Activated CD8-positive, alpha-beta T cell treated with anti-CD3 and anti-CD28 coated beads, Interleukin-2, amount 10 ng/mL, durations not matched to agents 7 days and 5 days (primary cell): Measurements from ENCODE around the gene NFIC. TPM values are rescaled to one million over a fixed set of nuclear protein-coding genes. Genes with fewer than 3 reads are reported as not detected.
"Not testable (repeated sequence)": the region's sequence is repeated elsewhere in the genome, so short reads cannot be mapped to it uniquely, and the experiment has no call there.

Experiments
- ATAC-seq: fragments of 150-1000 bp; cut with Tn5 transposase; one replicate; pipeline ENCODE4 v1.10.0; 2021; ENCODE audit warnings: moderate library complexity
- CTCF ChIA-PET: fragments of 350-600 bp; sonication (Branson Sonifier 250); formaldehyde crosslinking; loops from one replicate; lab custom pipeline; 2021; ENCODE audit warnings: antibody characterized with exemption; lab: Charles Lee
- POLR2A ChIA-PET: fragments of 350-600 bp; sonication (Branson Sonifier 250); formaldehyde crosslinking; loops from one replicate; lab custom pipeline; 2021; ENCODE audit warnings: antibody characterized with exemption; lab: Charles Lee
- DNase-seq: peaks from one replicate; pipeline ENCODE4 v3.0.0-alpha.2; 2020
- H3K27ac Mint-ChIP-seq: one replicate; pipeline ENCODE4 v1.8.0; 2021; ENCODE audit warnings: mild to moderate bottlenecking, mixed read lengths
- H3K27me3 Mint-ChIP-seq: one replicate; pipeline ENCODE4 v1.8.0; 2021; ENCODE audit warnings: low read depth, mixed read lengths
- H3K36me3 Mint-ChIP-seq: one replicate; pipeline ENCODE4 v1.8.0; 2021; ENCODE audit warnings: low read depth, mixed read lengths
- H3K4me1 Mint-ChIP-seq: one replicate; pipeline ENCODE4 v1.8.0; 2021; ENCODE audit warnings: low read depth, mixed read lengths
- H3K4me3 Mint-ChIP-seq: one replicate; pipeline ENCODE4 v1.8.0; 2021; ENCODE audit warnings: mild to moderate bottlenecking, mixed read lengths
- H3K9me3 Mint-ChIP-seq: one replicate; pipeline ENCODE4 v1.8.0; 2022; ENCODE audit warnings: mixed read lengths; ENCODE audit not compliant: insufficient read depth
- total RNA-seq, 2 experiments: library from RNA; stranded (reverse); gene quantifications; one replicate each; pipeline ENCODE4 v1.2.3, GENCODE V29; 2021

NFIC gene
- total RNA-seq, 2 experiments from 2014 or later: 13.4 to 14.0 TPM

DNA sequence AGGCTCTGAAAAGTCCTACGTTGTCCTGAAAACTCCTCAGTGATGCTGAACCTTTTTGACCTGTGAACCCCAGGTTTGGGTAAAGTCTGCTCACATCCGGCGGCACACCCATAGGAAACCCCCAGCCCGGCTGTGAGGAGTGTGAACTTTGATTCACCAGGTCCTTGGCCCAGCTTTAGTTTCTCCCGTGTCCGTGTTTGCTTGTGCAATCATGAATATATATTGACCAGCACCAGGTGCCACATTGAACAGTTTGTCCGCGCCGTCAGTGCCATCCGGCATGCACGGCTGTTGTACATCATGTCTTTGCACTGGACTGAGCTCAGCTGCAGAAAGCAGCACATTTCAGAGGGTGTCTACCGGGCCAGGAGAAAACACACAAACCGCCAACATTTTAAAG lies 45.3 kb downstream of the NFIC start:
- ChIA-PET POLR2A (no interaction called here), CTCF (interaction anchor here (1.7 kb wide), 1 partner anchor 18 kb away, joined by 12 read pairs; no protein-coding TSS in a partner anchor)
- no peak for DNase-seq

DNA sequence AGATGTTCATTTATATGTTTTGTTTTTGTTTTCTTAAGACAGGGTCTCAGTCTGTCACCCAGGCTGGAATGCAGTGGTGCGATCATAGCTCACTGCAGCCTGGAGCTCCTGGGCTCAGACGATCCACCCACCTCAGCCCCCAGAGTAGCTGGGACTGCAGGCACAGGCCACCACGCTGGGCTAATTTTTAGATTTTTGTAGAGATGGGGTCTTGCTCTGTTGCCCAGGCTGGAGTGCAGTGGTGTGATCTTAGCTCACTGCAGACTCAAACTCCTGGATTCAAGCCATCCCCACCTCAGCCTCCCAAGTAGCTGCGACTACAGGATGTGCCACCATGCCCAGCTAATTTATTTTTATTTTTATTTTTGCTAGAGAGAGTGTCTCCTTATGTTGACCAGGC lies 45.7 kb downstream of the NFIC start:
- Mint-ChIP-seq H3K27ac (no peak overlapping the region), H3K4me1 (no peaks in the 10 kb centered on the region), H3K36me3 (no peaks in the 10 kb centered on the region), H3K4me3 (no peak overlapping the region), H3K9me3 (no peaks in the 10 kb centered on the region), H3K27me3 (no peaks in the 10 kb centered on the region)
- POLR2A ChIA-PET: no interaction called here
- CTCF ChIA-PET: interaction anchor here (0.6 to 1.7 kb wide), 2 partner anchors 18 to 449 kb away, joined by 3 to 12 read pairs; no protein-coding TSS in a partner anchor
- ATAC-seq (no peak), DNase-seq (no peak)

More for the DNA sequence above, 45.3 kb downstream of the NFIC start:
- Mint-ChIP-seq H3K4me3 (no peak overlapping the region), H3K27ac (no peak overlapping the region), H3K36me3 (no peaks in the 10 kb centered on the region), H3K27me3 (no peaks in the 10 kb centered on the region), H3K9me3 (no peaks in the 10 kb centered on the region), H3K4me1 (no peaks in the 10 kb centered on the region)
- ATAC-seq: no peak

DNA sequence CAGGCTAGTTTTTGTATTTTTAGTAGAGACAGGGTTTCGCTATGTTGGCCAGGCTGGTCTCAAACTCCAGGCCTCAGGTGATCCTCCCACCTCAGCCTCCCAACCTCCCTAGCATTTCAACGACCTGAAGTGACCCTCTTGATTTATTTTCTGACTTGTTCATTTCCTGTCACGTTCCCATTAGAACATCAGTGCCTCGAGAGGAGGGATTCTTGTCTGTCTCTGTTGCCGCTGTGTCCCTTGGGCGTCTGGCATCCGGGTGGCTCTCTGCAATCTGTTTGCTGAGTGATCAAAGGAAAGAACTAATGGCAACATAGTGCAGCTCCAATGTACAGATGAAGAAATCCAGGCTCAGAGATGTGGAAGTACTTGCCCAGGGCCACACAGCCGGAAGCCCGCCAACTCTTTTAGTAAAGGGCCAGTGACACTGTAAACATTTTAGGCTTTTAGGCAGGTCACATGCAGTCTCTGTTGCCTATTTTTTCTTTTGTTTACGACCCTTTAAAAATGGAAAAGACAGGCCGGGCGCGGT lies 47.5 kb downstream of the NFIC start:
- no peak for ATAC-seq
- CTCF ChIA-PET: no interaction called here

DNA sequence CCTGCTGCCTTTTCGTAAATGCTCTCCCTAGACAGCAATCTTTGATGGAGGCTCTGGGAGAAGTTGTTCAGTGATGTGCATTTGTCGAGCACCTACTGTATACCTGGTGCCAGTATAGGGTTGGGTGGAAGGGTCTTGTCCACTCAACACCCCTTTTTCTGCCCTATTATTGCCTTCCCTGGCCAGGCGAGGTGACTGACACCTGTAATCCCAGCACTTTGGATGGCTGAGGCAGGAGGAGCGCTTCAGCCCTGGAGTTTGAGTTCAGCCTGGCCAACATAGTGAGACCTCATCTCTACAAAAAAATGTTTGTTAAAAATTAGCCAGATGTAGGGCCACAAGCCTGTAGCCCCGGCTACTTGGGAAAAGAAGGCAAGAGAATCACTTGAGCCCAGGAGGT lies 49.3 kb downstream of the NFIC start:
- Mint-ChIP-seq H3K27me3 (no peaks in the 10 kb centered on the region), H3K36me3 (no peaks in the 10 kb centered on the region), H3K4me1 (no peaks in the 10 kb centered on the region), H3K27ac (no peak overlapping the region), H3K9me3 (no peaks in the 10 kb centered on the region), H3K4me3 (no peak overlapping the region)
- ATAC-seq (no peak), DNase-seq (no peak)
- ChIA-PET POLR2A (no interaction called here), CTCF (no interaction called here)

More for the DNA sequence above, 47.5 kb downstream of the NFIC start:
- no peaks in the 10 kb centered on the region for H3K27me3 Mint-ChIP-seq
- no peak for DNase-seq
- H3K4me1 Mint-ChIP-seq: no peaks in the 10 kb centered on the region
- no peak overlapping the region for H3K27ac Mint-ChIP-seq
- no peaks in the 10 kb centered on the region for H3K9me3 Mint-ChIP-seq
- no peaks in the 10 kb centered on the region for H3K36me3 Mint-ChIP-seq
- POLR2A ChIA-PET: no interaction called here
- no peak overlapping the region for H3K4me3 Mint-ChIP-seq

DNA sequence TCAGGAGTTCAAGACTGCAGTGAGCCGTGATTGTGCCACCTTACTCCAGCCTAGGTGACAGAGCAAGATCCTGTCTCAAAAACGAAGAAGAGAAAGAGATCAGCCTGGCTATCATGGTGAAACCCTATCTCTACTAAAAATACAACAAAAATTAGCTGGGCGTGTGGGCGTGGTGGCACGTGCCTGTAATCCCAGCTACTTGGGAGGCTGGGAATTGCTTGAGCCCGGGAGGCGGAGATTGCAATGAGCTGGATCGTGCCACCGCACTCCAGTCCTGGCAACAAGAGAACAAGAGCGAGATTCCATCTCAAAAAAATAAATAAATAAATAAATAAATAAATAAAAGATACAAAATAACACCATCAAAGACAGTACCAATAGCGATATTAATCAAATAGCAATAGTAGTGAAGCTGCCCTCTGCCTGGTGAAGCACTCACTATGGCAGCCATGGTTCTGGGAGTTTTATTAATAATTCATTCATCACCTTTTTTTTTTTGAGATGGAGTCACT lies 53.9 kb downstream of the NFIC start:
- H3K36me3 Mint-ChIP-seq: no peaks in the 10 kb centered on the region
- H3K27ac Mint-ChIP-seq: no peak overlapping the region
- H3K27me3 Mint-ChIP-seq: no peaks in the 10 kb centered on the region
- no peak overlapping the region for H3K4me3 Mint-ChIP-seq
- ChIA-PET POLR2A (no interaction called here), CTCF (interaction anchor here (0.8 to 2.4 kb wide), 2 partner anchors 9 to 115 kb away, joined by 3 to 6 read pairs; no protein-coding TSS in a partner anchor)
- no peaks in the 10 kb centered on the region for H3K9me3 Mint-ChIP-seq
- no peak for ATAC-seq
- H3K4me1 Mint-ChIP-seq: no peaks in the 10 kb centered on the region
- DNase-seq: no peak

DNA sequence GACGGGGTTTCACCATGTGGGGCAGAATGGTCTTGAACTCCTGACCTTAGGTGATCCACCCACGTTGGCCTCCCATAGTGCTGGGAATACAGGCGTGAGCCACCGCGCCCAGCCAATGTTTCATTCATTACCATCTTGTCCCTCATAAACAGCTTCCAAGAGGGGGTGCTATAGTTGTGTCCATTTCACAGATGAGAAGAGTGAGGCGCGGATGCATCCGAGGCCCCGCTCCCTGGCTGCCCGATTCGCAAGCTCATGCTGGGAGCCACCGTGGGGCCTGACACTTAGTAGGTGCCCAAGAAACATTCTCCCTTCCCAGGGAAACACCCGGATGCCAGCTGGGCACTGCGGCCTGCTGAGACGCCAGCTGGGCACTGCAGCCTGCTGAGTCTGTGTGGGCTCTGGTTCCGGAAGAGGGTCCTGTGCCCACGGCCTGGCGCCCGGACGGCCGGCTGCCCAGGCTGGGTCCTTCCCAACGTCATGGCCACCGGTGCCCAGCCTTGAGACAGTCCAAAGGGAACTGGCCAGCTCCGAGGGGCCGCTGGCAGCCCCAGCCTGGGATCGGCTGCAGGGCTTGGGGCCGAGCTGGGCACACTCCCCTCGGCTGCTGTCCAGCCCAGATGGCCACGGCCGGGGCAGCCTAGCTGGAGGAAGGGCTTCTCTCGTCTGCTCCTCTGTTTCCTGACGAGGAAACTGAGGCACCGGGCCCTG lies 54.7 kb downstream of the NFIC start:
- POLR2A ChIA-PET: no interaction called here
- Mint-ChIP-seq H3K4me1 (no peaks in the 10 kb centered on the region), H3K36me3 (no peaks in the 10 kb centered on the region), H3K4me3 (no peak overlapping the region), H3K27me3 (no peaks in the 10 kb centered on the region), H3K9me3 (no peaks in the 10 kb centered on the region), H3K27ac (no peak overlapping the region)
- no peak for DNase-seq
- CTCF ChIA-PET: interaction anchor here (0.8 to 2.4 kb wide), 2 partner anchors 8 to 116 kb away, joined by 3 to 6 read pairs; no protein-coding TSS in a partner anchor
- ATAC-seq: no peak

DNA sequence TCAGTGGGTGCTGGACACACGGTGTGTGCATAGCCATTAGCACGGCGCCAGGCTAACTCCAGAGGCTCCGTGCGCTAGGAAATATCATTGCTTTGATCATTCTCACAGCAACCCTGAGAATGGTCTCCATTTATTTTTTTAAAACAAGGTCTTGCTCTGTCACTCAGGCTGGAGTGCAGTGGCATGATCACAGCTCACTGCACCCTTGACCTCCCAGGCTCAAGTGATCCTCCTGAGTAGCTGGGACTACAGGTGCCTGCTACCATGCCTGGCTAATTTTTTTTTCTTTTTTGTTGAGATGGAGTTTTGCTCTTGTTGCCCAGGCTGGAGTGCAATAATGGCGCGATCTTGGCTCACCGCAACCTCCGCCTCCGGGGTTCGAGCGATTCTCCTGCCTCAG lies 55.3 kb downstream of the NFIC start:
- DNase-seq, H3K4me1 Mint-ChIP-seq, ATAC-seq, H3K36me3 Mint-ChIP-seq, H3K27ac Mint-ChIP-seq, POLR2A ChIA-PET, H3K27me3 Mint-ChIP-seq, H3K9me3 Mint-ChIP-seq, H3K4me3 Mint-ChIP-seq: not testable (repeated sequence)
- CTCF ChIA-PET: interaction anchor here (2.4 kb wide), 1 partner anchor 8 kb away, joined by 6 read pairs; no protein-coding TSS in a partner anchor

DNA sequence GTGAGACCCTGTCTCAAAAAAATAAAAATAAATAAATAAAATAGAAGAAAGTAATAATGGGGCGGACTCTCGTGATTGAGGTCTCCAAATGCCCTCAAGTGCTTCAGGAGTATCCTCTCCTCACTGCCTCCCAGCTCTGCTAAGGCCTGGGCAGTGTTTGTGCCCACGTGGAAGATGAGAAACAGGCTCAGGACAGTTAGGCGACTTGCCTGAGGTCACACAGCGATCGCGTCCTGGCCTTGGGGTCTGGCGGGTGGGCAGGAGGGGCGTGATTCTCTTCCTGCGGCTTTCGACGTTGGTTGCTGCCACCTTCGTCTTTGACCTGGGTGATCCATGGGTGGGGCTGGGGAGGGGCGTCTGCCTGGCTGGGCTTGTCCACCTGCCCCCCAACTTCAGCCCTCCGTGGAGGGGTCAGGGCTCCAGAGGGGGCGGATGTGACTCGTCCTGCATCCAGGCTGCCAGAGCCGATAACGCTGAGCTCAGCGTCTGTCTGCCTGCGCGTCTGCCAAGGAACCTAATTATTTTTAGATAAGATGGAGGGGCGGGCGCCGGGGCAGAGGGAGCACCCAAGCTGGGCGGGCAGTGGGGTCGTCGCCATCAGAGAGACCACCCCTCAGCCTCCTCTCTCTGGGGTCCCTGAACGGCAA lies 56.9 kb downstream of the NFIC start:
- ATAC-seq: no peak
- ChIA-PET POLR2A (interaction anchor here (0.7 kb wide), 1 partner anchor 11 kb away, joined by 3 read pairs; no protein-coding TSS in a partner anchor), CTCF (no interaction called here)
- H3K4me1 Mint-ChIP-seq: peaks cover 2% of the 10 kb centered on the region
- H3K4me3 Mint-ChIP-seq: no peak overlapping the region
- no peaks in the 10 kb centered on the region for H3K9me3 Mint-ChIP-seq
- DNase-seq: no peak
- no peaks in the 10 kb centered on the region for H3K27me3 Mint-ChIP-seq
- peaks cover 3% of the 10 kb centered on the region for H3K36me3 Mint-ChIP-seq
- no peak overlapping the region for H3K27ac Mint-ChIP-seq

- H3K4me1 Mint-ChIP-seq: peaks cover 2% of the 10 kb centered on the region
- H3K36me3 Mint-ChIP-seq: peaks cover 3% of the 10 kb centered on the region
- ChIA-PET CTCF (no interaction called here), POLR2A (no interaction called here)
- DNase-seq (no peak), ATAC-seq (no peak)
- H3K27ac Mint-ChIP-seq: no peak overlapping the region
- no peaks in the 10 kb centered on the region for H3K27me3 Mint-ChIP-seq
- H3K9me3 Mint-ChIP-seq: no peaks in the 10 kb centered on the region
- H3K4me3 Mint-ChIP-seq: no peak overlapping the region
Measured at GRCh38 chr19:3426433-3426832, 60.0 kb downstream of the NFIC start.

DNA sequence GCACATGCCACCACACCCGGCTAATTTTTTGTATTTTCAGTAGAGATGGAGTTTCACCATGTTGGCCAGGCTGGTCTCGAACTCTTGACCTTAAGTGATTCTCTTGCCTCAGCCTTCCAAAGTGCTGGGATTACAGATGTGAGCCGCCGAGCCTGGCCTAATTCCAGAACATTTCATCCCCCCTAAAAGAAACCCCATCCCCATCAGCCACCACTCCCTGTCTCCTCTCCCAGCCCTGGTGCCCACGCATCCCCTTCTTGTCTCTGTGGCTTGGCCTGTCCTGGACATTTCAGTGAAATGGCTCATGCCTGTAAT lies 63.9 kb downstream of the NFIC start:
- H3K9me3 Mint-ChIP-seq, H3K27me3 Mint-ChIP-seq, POLR2A ChIA-PET, DNase-seq, ATAC-seq, H3K27ac Mint-ChIP-seq, H3K4me3 Mint-ChIP-seq: not testable (repeated sequence)
- peaks cover 13% of the 10 kb centered on the region for H3K36me3 Mint-ChIP-seq
- CTCF ChIA-PET: interaction anchor here (0.9 to 4.9 kb wide), 15 partner anchors 7 to 179 kb away, joined by 3 to 58 read pairs (median 7); no protein-coding TSS in a partner anchor
- H3K4me1 Mint-ChIP-seq: peaks cover 11% of the 10 kb centered on the region

GRCh38 chr19:3431760-3432397 lies 65.5 kb downstream of the NFIC start:
- H3K27me3 Mint-ChIP-seq: no peaks in the 10 kb centered on the region
- no peaks in the 10 kb centered on the region for H3K9me3 Mint-ChIP-seq
- DNase-seq (no peak), ATAC-seq (no peak)
- ChIA-PET CTCF (interaction anchor here (0.6 to 4.9 kb wide), 5 partner anchors 8 to 795 kb away, joined by 3 to 58 read pairs (median 4); no protein-coding TSS in a partner anchor), POLR2A (no interaction called here)
- peaks cover 16% of the 10 kb centered on the region for H3K36me3 Mint-ChIP-seq
- no peak overlapping the region for H3K4me3 Mint-ChIP-seq
- no peak overlapping the region for H3K27ac Mint-ChIP-seq
- peaks cover 15% of the 10 kb centered on the region for H3K4me1 Mint-ChIP-seq
